C4-2B (cell line): Measurements from ENCODE around the gene OR11H7.
"Not testable (repeated sequence)": the region's sequence is repeated elsewhere in the genome, so short reads cannot be mapped to it uniquely, and the experiment has no call there.

Experiments used
- CTCF ChIP-seq: fragments of 450-650 bp; conservative IDR thresholded peaks from 2 replicates; pipeline ENCODE4 v1.5.1; 2017; ENCODE audit warnings: mild to moderate bottlenecking
- ZFX ChIP-seq: fragments of 450-650 bp; IDR thresholded peaks from 2 replicates; pipeline ENCODE4 v1.6.1; 2017

GRCh38 chr14:20235415-20235814 is 6.6 kb downstream of the OR11H7 start:
- TF ChIP-seq CTCF, ZFX: not testable (repeated sequence)
